ENCODE data around the gene HFE. TPM values are rescaled to one million over a fixed set of nuclear protein-coding genes. Genes with fewer than 3 reads are reported as not detected.

The HFE gene
- total RNA-seq, 2 experiments from 2014 or later: 0.69 to 0.72 TPM

DNA sequence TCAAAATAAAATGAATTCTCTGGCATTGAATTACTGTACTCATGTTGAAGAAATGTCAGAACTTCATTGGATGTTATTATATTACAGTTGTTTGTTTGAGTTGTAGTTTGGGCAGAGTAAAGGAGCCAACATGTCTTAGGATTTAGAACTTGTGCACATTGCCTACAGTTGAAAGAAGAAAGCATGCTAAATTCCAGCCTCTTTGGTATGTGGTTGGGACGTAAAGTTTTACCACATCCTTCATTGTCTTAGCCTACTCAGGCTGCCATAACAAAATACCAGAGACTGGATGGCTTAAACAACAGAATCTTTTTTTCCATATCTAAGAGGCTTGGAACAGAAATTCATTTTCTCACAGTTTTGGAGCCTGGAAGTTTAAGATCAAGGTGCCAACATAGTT lies 42.4 kb downstream of the HFE start:
- no peak for DNase-seq (ENCODE audit: low spot score)
- Histone ChIP-seq H3K9me2 (ENCODE audit: insufficient read depth, low read length) (no peaks in the 10 kb centered on the region), H3K36me3 (ENCODE audit: insufficient read depth, low read length) (peaks cover 6% of the 10 kb centered on the region), H3K4me2 (ENCODE audit: low read length) (no peak overlapping the region), H3K79me2 (ENCODE audit: insufficient read depth, low read depth, low read length) (peaks cover 8% of the 10 kb centered on the region; the same call in 1 of the 2 replicates), H3K9me3 (ENCODE audit: low read length) (no peaks in the 10 kb centered on the region), H3K4me1 (ENCODE audit: insufficient read depth, low read length, poor library complexity, severe bottlenecking) (peaks cover 17% of the 10 kb centered on the region), H3K4me3 (ENCODE audit: low read depth, low read length, poor library complexity, severe bottlenecking) (no peak overlapping the region), H3K27ac (ENCODE audit: low read depth, low read length, poor library complexity, severe bottlenecking) (no peak overlapping the region), H2AFZ (ENCODE audit: low read length) (no peak overlapping the region), H4K20me1 (ENCODE audit: insufficient read depth, low read length) (peaks cover 5% of the 10 kb centered on the region)
- TF ChIP-seq EZH2phosphoT487 (IDR thresholded peaks at IDR 0.05; ENCODE audit: borderline replicate concordance, low read depth, low read length): no peak
- TF ChIP-seq, protein P1, sequence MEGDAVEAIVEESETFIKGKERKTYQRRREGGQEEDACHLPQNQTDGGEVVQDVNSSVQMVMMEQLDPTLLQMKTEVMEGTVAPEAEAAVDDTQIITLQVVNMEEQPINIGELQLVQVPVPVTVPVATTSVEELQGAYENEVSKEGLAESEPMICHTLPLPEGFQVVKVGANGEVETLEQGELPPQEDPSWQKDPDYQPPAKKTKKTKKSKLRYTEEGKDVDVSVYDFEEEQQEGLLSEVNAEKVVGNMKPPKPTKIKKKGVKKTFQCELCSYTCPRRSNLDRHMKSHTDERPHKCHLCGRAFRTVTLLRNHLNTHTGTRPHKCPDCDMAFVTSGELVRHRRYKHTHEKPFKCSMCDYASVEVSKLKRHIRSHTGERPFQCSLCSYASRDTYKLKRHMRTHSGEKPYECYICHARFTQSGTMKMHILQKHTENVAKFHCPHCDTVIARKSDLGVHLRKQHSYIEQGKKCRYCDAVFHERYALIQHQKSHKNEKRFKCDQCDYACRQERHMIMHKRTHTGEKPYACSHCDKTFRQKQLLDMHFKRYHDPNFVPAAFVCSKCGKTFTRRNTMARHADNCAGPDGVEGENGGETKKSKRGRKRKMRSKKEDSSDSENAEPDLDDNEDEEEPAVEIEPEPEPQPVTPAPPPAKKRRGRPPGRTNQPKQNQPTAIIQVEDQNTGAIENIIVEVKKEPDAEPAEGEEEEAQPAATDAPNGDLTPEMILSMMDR (conservative IDR thresholded peaks at IDR 0.05; ENCODE audit: low read length): no peak
- CTCF ChIA-PET (ENCODE audit: unreplicated experiment): no interaction called here
- POLR2A ChIA-PET: no interaction called here
- intact Hi-C loops (cut with micrococcal nuclease; ENCODE audit: unreplicated experiment): loop anchor here (10.0 kb wide), 1 partner anchor 745 kb away; no protein-coding TSS in a partner anchor
- no TSS peak for BruUV-seq (replicated peaks)

DNA sequence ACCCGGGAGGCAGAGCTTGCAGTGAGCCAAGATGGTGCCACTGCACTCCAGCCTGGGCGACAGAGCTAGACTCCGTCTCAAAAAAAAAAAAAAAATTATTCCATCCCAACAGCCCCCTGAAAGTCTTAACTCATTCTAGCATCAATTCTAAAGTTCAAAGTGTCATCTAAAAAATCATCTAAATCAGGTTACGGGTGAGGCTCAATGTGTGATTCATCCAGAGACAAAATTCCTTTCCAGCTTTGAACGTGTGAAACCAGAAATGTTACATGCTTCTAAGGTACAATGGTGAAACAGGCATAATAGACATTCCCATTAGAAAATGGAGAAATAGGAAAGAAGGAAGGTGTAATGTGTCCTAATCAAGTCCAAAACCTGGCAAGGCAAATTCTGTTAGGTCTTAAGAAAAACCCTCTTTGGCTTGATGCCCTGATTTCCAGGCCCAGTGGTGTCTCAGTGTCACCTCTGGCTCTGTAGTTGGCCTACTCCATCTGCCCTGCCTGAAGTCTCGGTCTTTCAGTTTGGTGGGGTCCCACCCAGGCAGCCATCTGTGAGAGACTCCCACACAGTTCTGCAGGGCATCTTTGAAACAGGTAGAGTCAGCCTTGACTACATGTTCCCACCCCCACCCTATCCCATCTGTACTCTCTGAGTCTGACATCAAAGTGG lies 43.5 kb downstream of the HFE start:
- ChIA-PET CTCF (ENCODE audit: unreplicated experiment) (no interaction called here), POLR2A (interaction anchor here (0.7 to 1.0 kb wide), 5 partner anchors 24 to 50 kb away, joined by 3 to 8 read pairs (median 3); a partner anchor contains a TSS)
- H3K4me3 ChIP-seq (ENCODE audit: low read depth, low read length, poor library complexity, severe bottlenecking): no peak overlapping the region
- no peaks in the 10 kb centered on the region for H3K9me3 ChIP-seq (ENCODE audit: low read length)
- TF ChIP-seq, protein P1 (conservative IDR thresholded peaks at IDR 0.05; ENCODE audit: low read length): no peak
- TF ChIP-seq EZH2phosphoT487 (IDR thresholded peaks at IDR 0.05; ENCODE audit: borderline replicate concordance, low read depth, low read length): no peak
- no peak for DNase-seq (ENCODE audit: low spot score)
- no peaks in the 10 kb centered on the region; the same call in 1 of the 2 replicates for H3K36me3 ChIP-seq (ENCODE audit: insufficient read depth, low read length)
- H2AFZ ChIP-seq (ENCODE audit: low read length): no peak overlapping the region
- no peaks in the 10 kb centered on the region for H4K20me1 ChIP-seq (ENCODE audit: insufficient read depth, low read length)
- H3K27ac ChIP-seq (ENCODE audit: low read depth, low read length, poor library complexity, severe bottlenecking): no peak overlapping the region
- H3K4me2 ChIP-seq (ENCODE audit: low read length): no peak overlapping the region
- H3K79me2 ChIP-seq (ENCODE audit: insufficient read depth, low read depth, low read length): no peaks in the 10 kb centered on the region; the same call in 1 of the 2 replicates
- intact Hi-C loops (cut with micrococcal nuclease; ENCODE audit: unreplicated experiment): no loop called here
- no TSS peak for BruUV-seq (replicated peaks)
- H3K4me1 ChIP-seq (ENCODE audit: insufficient read depth, low read length, poor library complexity, severe bottlenecking): peaks cover 17% of the 10 kb centered on the region
- H3K9me2 ChIP-seq (ENCODE audit: insufficient read depth, low read length): no peaks in the 10 kb centered on the region

DNA sequence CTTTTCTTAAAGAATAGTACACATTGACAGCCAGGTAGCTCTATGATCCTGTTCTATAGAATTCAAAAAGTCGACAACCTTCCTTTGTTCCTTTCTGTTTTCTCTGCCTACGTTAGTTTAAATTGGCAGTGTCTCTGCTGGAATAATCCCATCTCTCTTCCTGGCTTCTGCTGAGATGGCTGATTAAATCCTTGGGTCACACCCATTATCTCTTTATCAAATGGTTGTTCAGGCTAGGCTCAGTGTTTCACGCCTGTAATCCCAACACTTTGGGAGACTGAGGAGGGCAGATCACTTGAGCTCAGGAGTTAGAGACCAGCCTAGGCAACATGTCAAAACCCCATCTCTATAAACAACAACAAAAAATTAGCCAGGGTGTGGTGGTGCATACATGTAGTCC lies 44.4 kb downstream of the HFE start:
- POLR2A ChIA-PET: interaction anchor here (0.5 to 1.0 kb wide), 3 partner anchors 24 to 131 kb away, joined by 3 read pairs; a partner anchor contains a TSS
- no peaks in the 10 kb centered on the region for H3K79me2 ChIP-seq (ENCODE audit: insufficient read depth, low read depth, low read length)
- BruUV-seq (replicated peaks): no TSS peak

More for the DNA sequence above, 44.4 kb downstream of the HFE start:
- no peak overlapping the region for H3K4me2 ChIP-seq (ENCODE audit: low read length)
- H3K36me3 ChIP-seq (ENCODE audit: insufficient read depth, low read length): no peaks in the 10 kb centered on the region
- no peaks in the 10 kb centered on the region for H4K20me1 ChIP-seq (ENCODE audit: insufficient read depth, low read length)
- TF ChIP-seq, protein P1 (conservative IDR thresholded peaks at IDR 0.05; ENCODE audit: low read length): no peak
- TF ChIP-seq EZH2phosphoT487 (IDR thresholded peaks at IDR 0.05; ENCODE audit: borderline replicate concordance, low read depth, low read length): no peak
- CTCF ChIA-PET (ENCODE audit: unreplicated experiment): no interaction called here
- intact Hi-C loops (cut with micrococcal nuclease; ENCODE audit: unreplicated experiment): no loop called here
- no peaks in the 10 kb centered on the region for H3K9me2 ChIP-seq (ENCODE audit: insufficient read depth, low read length)
- H3K4me1 ChIP-seq (ENCODE audit: insufficient read depth, low read length, poor library complexity, severe bottlenecking): peaks cover 10% of the 10 kb centered on the region
- no peak overlapping the region for H3K4me3 ChIP-seq (ENCODE audit: low read depth, low read length, poor library complexity, severe bottlenecking)
- no peaks in the 10 kb centered on the region for H3K9me3 ChIP-seq (ENCODE audit: low read length)
- no peak for DNase-seq (ENCODE audit: low spot score)
- no peak overlapping the region for H3K27ac ChIP-seq (ENCODE audit: low read depth, low read length, poor library complexity, severe bottlenecking)
- no peak overlapping the region for H2AFZ ChIP-seq (ENCODE audit: low read length)

Data from OCI-LY7 (cell line).